Activated CD4-positive, CD25-positive, alpha-beta regulatory T cell treated with anti-CD3 and anti-CD28 coated beads, Interleukin-2, amount 50 U/mL, for 24 hours (primary cell): ENCODE measurements around the gene GNPTG.

Source experiments
- ATAC-seq, 2 donors: fragments of 150-1000 bp; cut with Tn5 transposase; one replicate each; pipeline ENCODE4 v1.10.0; 2021; ENCODE audit warnings: mild to moderate bottlenecking in 1 of 2, moderate library complexity in 1 of 2

The GNPTG gene

GRCh38 chr16:1347962-1348361 lies 3.8 kb upstream of the GNPTG start:
- no peak for ATAC-seq

GRCh38 chr16:1348441-1348840 lies 3.3 kb upstream of the GNPTG start:
- no peak for ATAC-seq

- no peak for ATAC-seq
Observed at GRCh38 chr16:1348926-1349325, 2.8 kb upstream of the GNPTG start.

GRCh38 chr16:1349351-1349750 lies 2.4 kb upstream of the GNPTG start:
- no peak for ATAC-seq

- no peak for ATAC-seq
Observed at GRCh38 chr16:1349951-1350350, 1.8 kb upstream of the GNPTG start.

- ATAC-seq: no peak
Observed at GRCh38 chr16:1350691-1351090, 1.0 kb upstream of the GNPTG start.

- peak; percentile 8 to 9 for ATAC-seq
Observed at GRCh38 chr16:1351215-1351581, 533 bp upstream of the GNPTG start.

- ATAC-seq: no peak
Observed at GRCh38 chr16:1354815-1355540, 3.2 kb downstream of the GNPTG start.

GRCh38 chr16:1355591-1355990 lies 3.9 kb downstream of the GNPTG start:
- ATAC-seq: no peak

GRCh38 chr16:1356061-1356900 lies 4.5 kb downstream of the GNPTG start:
- ATAC-seq: no peak

GRCh38 chr16:1357906-1358566 lies 6.3 kb downstream of the GNPTG start:
- peak; percentile 17 to 36 for ATAC-seq

- ATAC-seq: no peak
Observed at GRCh38 chr16:1361685-1362360, 10.1 kb downstream of the GNPTG start.

GRCh38 chr16:1362807-1363206 lies 11.1 kb downstream of the GNPTG start:
- no peak for ATAC-seq

GRCh38 chr16:1363501-1364041 lies 11.8 kb downstream of the GNPTG start:
- peak; percentile 89 to 94 for ATAC-seq

GRCh38 chr16:1364510-1364909 lies 12.8 kb downstream of the GNPTG start:
- ATAC-seq: no peak

GRCh38 chr16:1366060-1366711 lies 14.5 kb downstream of the GNPTG start:
- ATAC-seq: no peak

- no peak for ATAC-seq
Observed at GRCh38 chr16:1366712-1367299, 15.1 kb downstream of the GNPTG start.

GRCh38 chr16:1367486-1368174 lies 15.9 kb downstream of the GNPTG start:
- no peak for ATAC-seq

- no peak for ATAC-seq
Observed at GRCh38 chr16:1371054-1371978, 19.6 kb downstream of the GNPTG start.
